ENCODE measurements around the gene ATP5F1A.
"Not testable (repeated sequence)": the region's sequence is repeated elsewhere in the genome, so short reads cannot be mapped to it uniquely, and the experiment has no call there.

The ATP5F1A gene

DNA sequence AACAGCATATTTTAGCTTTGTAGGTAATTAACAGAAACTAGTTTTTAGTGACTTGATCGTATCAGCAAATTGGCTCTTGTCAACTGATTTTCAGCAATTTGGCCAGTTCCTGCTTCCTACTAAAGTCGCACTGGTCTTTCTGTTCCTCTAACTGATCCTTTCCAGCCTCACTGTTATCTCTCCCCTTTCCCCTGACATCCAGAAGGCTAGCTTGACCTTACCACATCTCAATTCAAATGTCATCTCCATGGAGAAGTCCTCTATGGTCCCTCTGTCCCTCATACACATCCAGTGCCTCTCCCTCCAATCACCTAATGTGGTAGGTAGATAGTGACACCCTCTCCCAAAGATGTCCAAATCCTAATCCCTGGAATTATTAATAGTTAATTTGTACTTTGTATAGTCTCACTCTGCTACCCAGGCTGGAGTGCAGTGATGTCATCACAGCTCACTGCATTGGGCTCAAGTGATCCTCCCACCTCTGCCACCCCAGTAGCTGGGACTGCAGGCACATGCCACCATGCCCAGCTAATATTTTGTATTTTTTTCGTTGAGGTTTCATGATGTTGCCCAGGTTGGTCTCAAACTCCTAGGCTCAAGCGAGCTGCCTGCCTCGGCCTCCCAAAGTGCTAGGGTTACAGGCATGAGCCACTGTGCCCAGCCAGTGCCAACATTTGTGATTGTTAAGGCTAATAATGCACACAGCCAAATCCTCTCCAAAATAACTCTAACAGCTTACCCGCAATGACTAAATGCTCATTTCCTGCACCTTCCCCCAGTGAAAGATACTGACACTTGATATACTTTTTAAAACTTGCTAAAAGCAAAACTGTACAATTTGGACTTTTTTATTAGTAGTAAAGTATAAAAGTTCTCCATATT is 42.9 kb downstream of the ATP5F1A start:
- Histone ChIP-seq H3K36me3 (no peaks in the 10 kb centered on the region), H3K4me1 (no peaks in the 10 kb centered on the region), H3K4me3 (ENCODE audit: low read depth, low read length) (no peak overlapping the region), H3K9me3 (no peaks in the 10 kb centered on the region), H3K27me3 (0 out of 2 replicates have a peak, but pooled peaks cover 5% of the 10 kb centered on the region)
- no peak for DNase-seq
- TF ChIP-seq, protein P1, sequence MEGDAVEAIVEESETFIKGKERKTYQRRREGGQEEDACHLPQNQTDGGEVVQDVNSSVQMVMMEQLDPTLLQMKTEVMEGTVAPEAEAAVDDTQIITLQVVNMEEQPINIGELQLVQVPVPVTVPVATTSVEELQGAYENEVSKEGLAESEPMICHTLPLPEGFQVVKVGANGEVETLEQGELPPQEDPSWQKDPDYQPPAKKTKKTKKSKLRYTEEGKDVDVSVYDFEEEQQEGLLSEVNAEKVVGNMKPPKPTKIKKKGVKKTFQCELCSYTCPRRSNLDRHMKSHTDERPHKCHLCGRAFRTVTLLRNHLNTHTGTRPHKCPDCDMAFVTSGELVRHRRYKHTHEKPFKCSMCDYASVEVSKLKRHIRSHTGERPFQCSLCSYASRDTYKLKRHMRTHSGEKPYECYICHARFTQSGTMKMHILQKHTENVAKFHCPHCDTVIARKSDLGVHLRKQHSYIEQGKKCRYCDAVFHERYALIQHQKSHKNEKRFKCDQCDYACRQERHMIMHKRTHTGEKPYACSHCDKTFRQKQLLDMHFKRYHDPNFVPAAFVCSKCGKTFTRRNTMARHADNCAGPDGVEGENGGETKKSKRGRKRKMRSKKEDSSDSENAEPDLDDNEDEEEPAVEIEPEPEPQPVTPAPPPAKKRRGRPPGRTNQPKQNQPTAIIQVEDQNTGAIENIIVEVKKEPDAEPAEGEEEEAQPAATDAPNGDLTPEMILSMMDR (IDR thresholded peaks at IDR 0.05; ENCODE audit: low read depth, low read length), result no peak

DNA sequence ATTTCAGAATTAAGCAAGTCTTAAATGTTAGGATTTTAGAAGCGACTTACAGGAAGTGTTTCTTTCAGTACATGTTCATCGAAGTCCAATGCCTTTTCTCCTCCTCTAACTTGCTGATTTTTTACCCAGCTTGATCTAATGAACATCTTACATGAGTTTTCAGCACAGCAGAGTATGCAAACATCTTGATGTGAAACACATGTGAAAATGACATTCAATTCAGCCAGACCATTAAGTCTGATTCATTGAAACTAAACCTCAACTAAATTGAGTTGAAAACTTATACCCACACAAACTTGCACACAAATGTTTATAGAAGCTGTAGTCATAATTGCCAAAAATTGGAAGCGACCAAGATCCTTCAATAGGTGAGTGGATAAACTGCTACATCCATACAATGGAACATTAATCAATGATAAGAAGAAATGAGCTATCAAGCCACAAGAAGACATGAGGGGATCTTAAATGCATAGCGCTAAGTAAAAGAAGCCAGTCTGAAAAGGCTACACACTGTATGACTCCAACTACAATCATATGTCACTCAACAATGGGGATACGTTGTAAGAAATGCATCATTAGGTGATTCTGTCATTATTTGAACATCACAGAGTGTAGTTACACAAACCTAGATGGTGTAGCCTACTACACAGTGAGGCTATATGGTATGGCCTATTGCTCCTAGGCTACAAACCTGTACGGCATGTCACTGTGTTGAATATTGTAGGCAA is 44.6 kb downstream of the ATP5F1A start:
- H3K4me3 ChIP-seq (ENCODE audit: low read depth, low read length), result no peak overlapping the region
- 0 out of 2 replicates have a peak, but pooled peaks cover 5% of the 10 kb centered on the region for H3K27me3 ChIP-seq
- no peaks in the 10 kb centered on the region for H3K9me3 ChIP-seq
- no peaks in the 10 kb centered on the region for H3K4me1 ChIP-seq
- TF ChIP-seq, protein P1 (IDR thresholded peaks at IDR 0.05; ENCODE audit: low read depth, low read length), result no peak
- no peak for DNase-seq
- H3K36me3 ChIP-seq, result no peaks in the 10 kb centered on the region

DNA sequence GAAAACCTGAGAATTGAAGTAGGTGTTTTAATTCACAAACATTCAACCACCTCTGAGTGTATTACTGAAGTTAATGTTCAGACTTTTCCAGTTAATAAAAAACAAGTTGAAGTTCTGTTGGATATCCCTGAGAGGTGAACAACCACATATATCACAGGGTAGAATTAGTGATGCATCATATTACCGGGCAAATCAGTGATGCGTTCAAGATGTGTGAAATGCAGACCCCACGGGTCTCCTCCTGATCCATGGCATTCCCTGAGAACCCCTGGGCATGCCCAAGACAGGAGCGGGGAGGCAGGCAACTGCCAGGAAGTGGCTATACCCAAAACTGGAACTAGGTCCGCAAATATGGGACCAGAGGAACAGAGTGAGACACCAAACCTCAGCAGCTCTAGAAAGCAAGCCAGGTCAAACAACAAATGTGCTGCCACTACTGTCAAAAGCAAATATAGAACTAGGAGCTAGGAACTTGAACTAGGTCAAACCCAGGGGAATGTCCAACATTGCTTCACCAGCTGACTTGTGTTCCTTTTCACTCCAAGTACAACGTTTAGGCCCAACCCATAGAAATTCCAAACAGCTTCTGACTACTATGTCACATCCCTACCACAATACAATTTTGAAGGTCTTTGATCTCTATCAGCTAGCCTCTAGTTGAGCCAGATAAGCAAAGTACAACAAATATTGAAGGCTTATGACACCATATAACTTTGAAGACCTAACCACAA is 46.2 kb downstream of the ATP5F1A start:
- Histone ChIP-seq H3K36me3 (no peaks in the 10 kb centered on the region), H3K4me1 (no peaks in the 10 kb centered on the region), H3K9me3 (no peaks in the 10 kb centered on the region), H3K27me3 (0 out of 2 replicates have a peak, but pooled peaks cover 5% of the 10 kb centered on the region), H3K4me3 (ENCODE audit: low read depth, low read length) (no peak overlapping the region)
- TF ChIP-seq, protein P1 (IDR thresholded peaks at IDR 0.05; ENCODE audit: low read depth, low read length), result no peak
- DNase-seq, result no peak

DNA sequence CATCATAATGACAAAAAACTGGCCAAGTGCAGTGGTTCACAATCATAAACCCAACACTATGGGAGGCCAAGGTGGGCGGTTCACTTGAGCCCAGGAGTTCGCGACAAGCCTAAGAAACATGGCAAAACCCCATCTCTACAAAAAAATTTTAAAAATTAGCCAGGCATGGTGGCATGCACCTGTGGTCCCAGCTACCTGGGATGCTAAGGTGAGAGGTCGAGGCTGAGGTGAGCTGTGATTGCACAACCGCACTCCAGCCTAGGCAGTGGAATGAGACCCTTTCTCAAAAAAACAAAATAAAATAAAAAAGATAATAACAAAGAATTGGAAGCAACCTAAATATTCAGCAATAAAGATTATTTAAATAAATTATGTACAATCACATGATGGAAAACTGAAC is 47.8 kb downstream of the ATP5F1A start:
- no peak overlapping the region for H3K4me3 ChIP-seq (ENCODE audit: low read depth, low read length)
- TF ChIP-seq, protein P1 (IDR thresholded peaks at IDR 0.05; ENCODE audit: low read depth, low read length), result no peak
- DNase-seq, result no peak

DNA sequence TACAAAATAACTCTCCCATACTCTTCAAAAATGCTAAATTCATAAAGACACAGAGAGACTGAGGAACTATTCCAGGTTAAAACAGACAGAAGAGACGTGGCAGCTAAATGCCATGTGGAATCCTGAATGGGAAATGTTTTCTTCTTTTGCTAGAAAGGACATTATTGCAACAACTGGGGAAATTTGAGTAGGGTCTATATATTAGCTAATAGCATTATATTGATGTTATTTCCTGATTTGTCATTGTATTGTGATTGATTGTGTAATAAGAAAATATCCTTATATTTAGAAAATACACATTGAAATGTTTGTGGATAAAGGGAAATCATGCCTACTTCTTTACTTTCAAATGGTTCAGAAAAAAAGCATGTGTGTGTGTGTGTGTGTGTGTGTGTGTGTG is 49.5 kb downstream of the ATP5F1A start:
- no peaks in the 10 kb centered on the region for H3K36me3 ChIP-seq
- H3K9me3 ChIP-seq, result no peaks in the 10 kb centered on the region
- no peak for DNase-seq
- TF ChIP-seq, protein P1 (IDR thresholded peaks at IDR 0.05; ENCODE audit: low read depth, low read length), result no peak
- H3K4me1 ChIP-seq, result no peaks in the 10 kb centered on the region
- H3K27me3 ChIP-seq, result no peaks in the 10 kb centered on the region
- no peak overlapping the region for H3K4me3 ChIP-seq (ENCODE audit: low read depth, low read length)

More for the DNA sequence above, 47.8 kb downstream of the ATP5F1A start:
- Histone ChIP-seq H3K36me3 (no peaks in the 10 kb centered on the region), H3K9me3 (no peaks in the 10 kb centered on the region), H3K27me3 (0 out of 2 replicates have a peak, but pooled peaks cover 5% of the 10 kb centered on the region), H3K4me1 (no peaks in the 10 kb centered on the region)

DNA sequence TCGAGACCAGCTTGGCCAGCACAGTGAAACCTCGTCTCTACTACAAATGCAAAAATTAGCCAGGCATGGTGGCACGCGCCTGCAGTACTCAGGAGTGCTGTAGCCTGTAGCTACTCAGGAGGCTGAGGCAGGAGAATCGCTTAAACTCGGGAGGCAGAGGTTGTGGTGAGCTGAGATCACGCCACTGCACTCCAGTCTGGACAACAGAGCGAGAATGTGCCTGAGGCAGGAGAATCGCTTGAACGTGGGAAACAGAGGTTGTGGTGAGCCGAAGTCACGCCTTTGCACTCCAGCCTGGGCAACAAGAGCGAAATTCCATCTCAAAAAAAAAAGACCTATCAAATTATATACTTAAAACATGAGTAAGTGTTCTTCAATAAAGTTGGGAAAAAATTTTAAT is 50.7 kb downstream of the ATP5F1A start:
- DNase-seq, result not testable (repeated sequence)

More for the DNA sequence above, 50.7 kb downstream of the ATP5F1A start:
- not testable (repeated sequence) for H3K4me1 ChIP-seq; H3K36me3 ChIP-seq; H3K27me3 ChIP-seq; H3K4me3 ChIP-seq (ENCODE audit: low read depth, low read length); H3K9me3 ChIP-seq
